ENCODE results near the gene FAM118B. TPM values are rescaled to one million over a fixed set of nuclear protein-coding genes. Genes with fewer than 3 reads are reported as not detected.
"Not testable (repeated sequence)": the region's sequence is repeated elsewhere in the genome, so short reads cannot be mapped to it uniquely, and the experiment has no call there.

The FAM118B gene
- total RNA-seq, 1 experiment from 2014 or later, result 29.9 TPM

- in situ Hi-C loops (cut with HindIII; ENCODE audit: low pct_unique_long_range_greater_than_20kb, low sequenced_read_pairs), result no loop called here
- no peak for DNase-seq (ENCODE audit: low read depth, low spot score)
Measured at GRCh38 chr11:126246636-126247035, 35.1 kb downstream of the FAM118B start.

DNA sequence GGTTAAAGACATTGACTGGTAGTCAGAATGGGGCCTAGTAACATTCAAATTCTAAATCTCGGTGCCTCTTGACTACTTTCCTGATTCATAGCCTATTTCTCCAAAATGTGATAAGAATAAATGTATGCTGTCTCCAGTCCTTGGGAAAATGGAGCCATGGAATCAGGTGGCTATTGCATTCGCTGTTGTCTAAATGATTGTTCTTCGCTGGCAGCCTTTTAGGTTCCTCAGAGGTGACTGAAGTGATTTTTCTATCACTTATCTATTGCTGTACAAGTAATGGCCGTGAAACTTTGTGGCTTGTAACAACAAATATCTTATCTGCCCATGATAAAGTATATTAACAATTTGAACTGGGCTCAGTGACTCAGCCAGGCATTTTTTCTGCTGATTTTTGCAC is 41.7 kb downstream of the FAM118B start:
- in situ Hi-C loops (cut with HindIII; ENCODE audit: low pct_unique_long_range_greater_than_20kb, low sequenced_read_pairs), result no loop called here
- DNase-seq (ENCODE audit: low read depth, low spot score), result no peak

- DNase-seq (ENCODE audit: low read depth, low spot score), result no peak
- in situ Hi-C loops (cut with HindIII; ENCODE audit: low pct_unique_long_range_greater_than_20kb, low sequenced_read_pairs), result no loop called here
Measured at GRCh38 chr11:126254819-126255218, 43.2 kb downstream of the FAM118B start.

- DNase-seq (ENCODE audit: low read depth, low spot score); in situ Hi-C loops (cut with HindIII; ENCODE audit: low pct_unique_long_range_greater_than_20kb, low sequenced_read_pairs): not testable (repeated sequence)
Measured at GRCh38 chr11:126255507-126255906, 43.9 kb downstream of the FAM118B start.

GRCh38 chr11:126256216-126256615 is 44.6 kb downstream of the FAM118B start:
- DNase-seq (ENCODE audit: low read depth, low spot score), result no peak
- in situ Hi-C loops (cut with HindIII; ENCODE audit: low pct_unique_long_range_greater_than_20kb, low sequenced_read_pairs), result no loop called here

DNA sequence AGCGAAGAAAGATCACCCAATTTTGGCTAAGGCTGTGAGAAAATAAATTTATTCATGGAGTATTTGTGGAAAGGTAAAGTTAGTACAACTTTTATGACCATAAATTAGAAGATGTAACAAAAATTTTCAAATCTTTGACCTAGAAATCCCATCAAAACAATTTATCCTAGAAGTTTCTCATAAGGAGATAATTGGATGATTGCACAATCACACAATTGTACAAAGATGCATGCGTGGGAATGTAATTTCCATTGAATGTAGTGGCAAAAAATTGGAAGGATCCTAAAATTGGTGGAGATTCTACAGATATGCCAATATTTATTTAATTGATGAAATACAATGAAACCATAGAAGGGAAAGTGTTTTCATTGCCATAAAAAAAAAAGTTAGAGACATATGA is 45.6 kb downstream of the FAM118B start:
- DNase-seq (ENCODE audit: low read depth, low spot score), result no peak
- in situ Hi-C loops (cut with HindIII; ENCODE audit: low pct_unique_long_range_greater_than_20kb, low sequenced_read_pairs), result no loop called here

DNA sequence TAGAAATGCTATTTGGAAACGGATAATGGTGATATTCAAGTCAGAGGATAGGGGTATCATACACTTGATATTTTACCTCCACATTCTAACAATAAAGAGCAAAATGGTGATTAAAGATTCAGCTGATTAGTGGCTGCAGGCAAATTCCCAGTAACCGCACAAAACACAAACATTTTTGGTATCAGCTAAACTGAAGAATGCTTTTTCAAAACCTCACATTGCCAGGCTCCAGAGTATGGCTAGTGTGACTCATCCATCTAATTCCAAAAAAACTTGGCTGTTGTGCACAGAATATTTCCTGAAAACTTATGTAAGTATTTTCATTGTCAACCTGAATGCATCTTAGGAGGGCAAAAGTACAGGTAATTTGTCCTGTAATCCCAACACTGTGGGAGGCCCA is 46.2 kb downstream of the FAM118B start:
- in situ Hi-C loops (cut with HindIII; ENCODE audit: low pct_unique_long_range_greater_than_20kb, low sequenced_read_pairs), result no loop called here
- DNase-seq (ENCODE audit: low read depth, low spot score), result no peak

DNA sequence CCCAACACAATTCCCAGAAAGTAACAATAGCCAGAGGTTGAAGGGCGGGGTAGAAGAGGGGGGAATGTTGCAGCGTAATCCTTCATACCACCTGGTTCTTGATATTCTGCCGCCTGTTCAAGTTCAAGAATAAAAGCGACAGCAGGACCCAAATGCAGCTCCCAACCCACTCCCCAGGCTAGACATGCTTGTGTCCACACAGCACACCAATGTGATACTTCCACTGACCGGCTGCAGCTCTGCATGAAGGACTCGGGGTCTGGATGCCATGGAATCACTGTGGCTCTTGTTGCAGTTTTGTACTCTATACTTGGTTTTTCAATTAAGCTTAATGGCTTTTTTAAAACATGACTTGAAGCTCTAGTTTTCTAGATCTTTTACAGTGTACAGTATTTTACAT is 50.6 kb downstream of the FAM118B start:
- in situ Hi-C loops (cut with HindIII; ENCODE audit: low pct_unique_long_range_greater_than_20kb, low sequenced_read_pairs), result no loop called here
- no peak for DNase-seq (ENCODE audit: low read depth, low spot score)

DNA sequence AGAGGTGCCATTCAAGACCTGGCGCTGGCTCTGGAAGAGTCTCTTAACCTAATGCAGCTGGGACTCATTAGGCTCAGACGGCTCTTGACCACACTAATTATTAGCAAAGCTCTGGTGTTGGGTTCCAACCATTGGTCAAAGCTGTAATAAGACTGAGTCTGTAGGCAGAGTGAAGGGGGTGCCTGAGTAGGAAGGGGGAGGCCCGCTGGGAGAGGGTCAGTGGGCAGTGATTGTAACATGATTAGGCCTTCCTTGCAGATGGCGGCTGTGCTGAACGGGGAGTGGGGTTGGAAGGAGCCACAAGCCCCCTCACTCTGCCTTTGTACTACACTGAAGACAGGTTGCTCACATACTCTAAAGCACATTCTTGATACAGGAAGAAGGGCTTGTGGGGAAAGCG is 51.9 kb downstream of the FAM118B start:
- no peak for DNase-seq (ENCODE audit: low read depth, low spot score)
- in situ Hi-C loops (cut with HindIII; ENCODE audit: low pct_unique_long_range_greater_than_20kb, low sequenced_read_pairs), result no loop called here

DNA sequence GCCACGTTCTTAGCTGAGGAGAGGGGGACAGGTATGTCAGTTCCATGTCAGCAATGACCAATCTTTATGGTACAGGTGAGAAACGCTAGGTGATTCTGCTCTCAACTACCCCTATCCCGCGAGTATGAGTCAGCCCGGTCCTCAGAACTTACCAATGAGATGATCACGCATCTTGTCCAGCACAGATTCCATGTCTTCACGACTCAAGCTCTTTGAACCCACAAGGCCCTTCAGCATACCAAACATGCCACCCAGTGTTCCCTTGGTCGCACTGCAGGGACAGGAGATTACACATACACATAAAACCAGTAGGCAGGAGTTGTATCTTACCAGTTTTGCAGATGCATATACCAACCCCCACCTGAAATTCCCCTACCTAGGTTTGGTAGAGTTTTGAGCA is 54.2 kb downstream of the FAM118B start:
- peak; percentile 27 for DNase-seq (ENCODE audit: low read depth, low spot score)
- in situ Hi-C loops (cut with HindIII; ENCODE audit: low pct_unique_long_range_greater_than_20kb, low sequenced_read_pairs), result no loop called here

- no peak for DNase-seq (ENCODE audit: low read depth, low spot score)
- in situ Hi-C loops (cut with HindIII; ENCODE audit: low pct_unique_long_range_greater_than_20kb, low sequenced_read_pairs), result no loop called here
Measured at GRCh38 chr11:126267650-126268049, 56.1 kb downstream of the FAM118B start.

DNA sequence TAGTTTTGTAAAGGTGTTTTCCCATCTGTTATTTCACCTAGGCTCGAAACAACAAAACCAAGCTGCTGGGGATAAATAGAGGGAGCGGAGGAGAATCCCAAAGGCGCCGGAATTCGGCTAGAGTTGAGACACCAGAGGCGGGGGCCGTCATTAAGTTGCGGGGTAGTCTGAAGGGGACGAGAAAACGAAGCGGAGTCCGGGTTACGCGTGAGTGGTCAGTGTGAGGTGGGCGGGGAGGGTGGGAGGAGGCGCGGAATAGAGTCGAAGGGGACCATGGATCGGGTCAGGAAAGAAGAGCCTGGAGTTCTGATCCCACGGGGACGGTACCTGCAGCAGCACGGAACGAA is 56.8 kb downstream of the FAM118B start:
- in situ Hi-C loops (cut with HindIII; ENCODE audit: low pct_unique_long_range_greater_than_20kb, low sequenced_read_pairs), result no loop called here
- DNase-seq (ENCODE audit: low read depth, low spot score), result no peak

DNA sequence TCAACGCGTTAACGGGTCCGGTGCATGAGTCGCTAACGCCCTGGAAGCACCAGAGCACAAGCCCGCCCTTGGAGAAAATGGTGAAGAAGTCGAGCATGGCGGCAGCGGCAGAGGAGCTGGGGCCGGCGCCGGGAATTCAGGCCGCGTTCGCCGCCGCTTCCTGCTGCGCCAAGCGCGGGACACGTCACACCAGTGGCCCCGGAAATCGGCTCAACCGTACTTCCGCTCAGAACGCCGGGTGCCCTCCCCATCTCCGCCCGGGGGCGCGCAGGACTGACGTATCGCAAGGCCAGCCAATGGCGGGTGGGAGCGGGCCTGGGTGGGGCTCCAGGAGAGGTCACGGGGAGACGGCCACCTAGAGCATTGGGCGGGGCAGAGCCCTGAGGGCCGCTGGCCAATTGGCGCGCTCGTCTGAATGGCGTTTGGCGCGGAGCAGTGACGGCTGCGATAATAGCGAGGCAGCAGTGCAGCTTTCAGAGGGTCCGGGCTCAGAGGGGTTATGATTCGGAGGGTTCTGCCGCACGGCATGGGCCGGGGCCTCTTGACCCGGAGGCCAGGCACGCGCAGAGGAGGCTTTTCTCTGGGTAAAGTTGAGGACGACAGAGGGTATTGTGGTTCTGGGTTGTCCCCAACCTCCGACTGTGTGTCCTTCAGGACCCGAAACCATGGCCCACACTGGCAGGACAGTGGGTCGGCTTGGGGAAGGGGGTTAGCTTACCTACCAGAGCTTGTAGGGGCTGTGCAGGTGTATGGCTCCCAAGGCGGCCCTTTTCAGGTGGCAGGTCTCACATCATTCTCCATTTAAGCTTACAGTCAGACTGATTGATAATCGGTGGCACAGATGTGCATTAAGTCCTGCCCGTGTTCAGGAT is 57.4 kb downstream of the FAM118B start, which contains the start of the genes FOXRED1 and SRPRA:
FOXRED1 (plus strand) TSS at position 447 of the 872 bp plus-strand sequence; CDS start at position 500, 53 bp downstream.
SRPRA (minus strand) TSS at position 188 of the 872 bp plus-strand sequence; CDS start at position 97, 91 bp downstream.
- in situ Hi-C loops (cut with HindIII; ENCODE audit: low pct_unique_long_range_greater_than_20kb, low sequenced_read_pairs), result no loop called here
- peak; percentile 97 for DNase-seq (ENCODE audit: low read depth, low spot score)

GRCh38 chr11:126277322-126277721 is 65.7 kb downstream of the FAM118B start:
- in situ Hi-C loops (cut with HindIII; ENCODE audit: low pct_unique_long_range_greater_than_20kb, low sequenced_read_pairs), result no loop called here
- no peak for DNase-seq (ENCODE audit: low read depth, low spot score)

- no peak for DNase-seq (ENCODE audit: low read depth, low spot score)
- in situ Hi-C loops (cut with HindIII; ENCODE audit: low pct_unique_long_range_greater_than_20kb, low sequenced_read_pairs), result no loop called here
Measured at GRCh38 chr11:126277780-126278179, 66.2 kb downstream of the FAM118B start.

GRCh38 chr11:126279191-126279590 is 67.6 kb downstream of the FAM118B start:
- in situ Hi-C loops (cut with HindIII; ENCODE audit: low pct_unique_long_range_greater_than_20kb, low sequenced_read_pairs), result no loop called here
- DNase-seq (ENCODE audit: low read depth, low spot score), result peak; percentile 70

- in situ Hi-C loops (cut with HindIII; ENCODE audit: low pct_unique_long_range_greater_than_20kb, low sequenced_read_pairs), result no loop called here
- no peak for DNase-seq (ENCODE audit: low read depth, low spot score)
Measured at GRCh38 chr11:126280595-126280994, 69.0 kb downstream of the FAM118B start.

DNA sequence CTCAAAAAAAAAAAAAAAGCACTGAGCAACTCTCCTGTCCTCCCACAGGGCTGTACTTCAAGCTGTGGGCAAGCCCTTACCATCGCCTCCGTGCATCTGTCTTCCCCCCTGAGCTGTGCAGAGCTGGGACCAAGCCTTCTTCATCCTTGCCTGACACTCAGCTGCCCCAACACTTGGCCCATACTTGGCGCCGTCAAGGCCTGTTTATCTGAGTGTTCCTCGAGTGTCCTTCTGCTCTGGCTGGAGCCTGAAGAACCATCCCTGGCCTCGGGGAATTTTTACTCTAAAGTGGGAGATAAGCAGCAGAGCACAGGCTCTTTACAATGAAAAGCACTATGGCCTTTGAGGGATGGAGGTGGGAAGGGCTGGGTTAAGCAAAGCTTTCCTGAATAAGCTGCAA is 69.7 kb downstream of the FAM118B start:
- DNase-seq (ENCODE audit: low read depth, low spot score), result no peak
- in situ Hi-C loops (cut with HindIII; ENCODE audit: low pct_unique_long_range_greater_than_20kb, low sequenced_read_pairs), result no loop called here

GRCh38 chr11:126281666-126282175 is 70.1 kb downstream of the FAM118B start:
- no peak for DNase-seq (ENCODE audit: low read depth, low spot score)
- in situ Hi-C loops (cut with HindIII; ENCODE audit: low pct_unique_long_range_greater_than_20kb, low sequenced_read_pairs), result no loop called here
